Activated CD4-positive, CD25-positive, alpha-beta regulatory T cell treated with anti-CD3 and anti-CD28 coated beads, Interleukin-2, amount 50 U/mL, for 16 hours (primary cell): ENCODE results near the gene SEPTIN3.
"Not testable (repeated sequence)": the region's sequence is repeated elsewhere in the genome, so short reads cannot be mapped to it uniquely, and the experiment has no call there.

ENCODE experiments used
- DNase-seq: peaks from one replicate; pipeline ENCODE4 v3.0.0-alpha.2; 2020; ENCODE audit warnings: low read depth, low spot score

The SEPTIN3 gene

DNA sequence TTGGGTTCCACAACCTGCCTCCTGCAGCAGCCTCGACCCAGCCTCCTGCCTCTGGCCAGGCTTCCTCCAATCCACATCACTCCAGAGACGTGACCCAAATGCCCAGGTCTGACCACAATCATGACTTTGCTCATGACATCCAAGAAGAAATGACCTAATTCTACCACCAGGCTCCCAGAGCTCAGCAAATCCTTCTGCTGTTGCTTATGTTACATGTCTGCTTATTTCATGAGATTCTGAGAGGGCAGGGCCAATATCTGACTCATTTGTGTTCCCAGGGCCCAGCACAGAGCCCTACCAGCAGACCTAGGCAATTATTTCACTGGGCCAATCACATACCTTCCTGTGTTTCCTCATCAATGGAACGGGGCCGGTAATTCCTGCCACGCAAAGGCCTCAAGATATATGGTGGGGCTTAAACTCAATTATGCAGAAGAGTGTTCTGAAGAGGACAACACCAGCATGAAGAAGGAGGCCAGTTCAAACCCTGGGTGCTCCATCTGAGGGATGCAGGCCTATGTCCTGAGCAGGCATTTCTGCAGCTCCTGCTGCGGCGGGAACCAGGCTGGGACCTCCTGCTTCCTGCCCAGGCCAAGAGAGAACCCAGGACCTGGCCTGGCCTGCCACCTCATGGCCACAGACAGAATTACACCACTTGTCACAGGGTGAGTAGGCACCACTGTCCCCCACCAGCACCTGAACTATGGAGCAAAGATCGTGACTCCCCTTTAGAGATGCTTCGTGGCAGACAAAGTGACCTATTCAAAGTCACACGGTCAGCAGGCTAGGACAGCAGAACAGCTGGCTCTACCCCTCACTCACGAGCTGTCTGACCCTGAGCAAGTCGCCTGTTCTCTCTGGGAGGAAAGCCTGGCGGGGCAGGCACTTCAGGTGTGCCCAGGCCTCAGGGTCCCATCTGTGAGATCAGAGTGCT lies 28.1 kb upstream of the SEPTIN3 start:
- peak; percentile 66 for DNase-seq

DNA sequence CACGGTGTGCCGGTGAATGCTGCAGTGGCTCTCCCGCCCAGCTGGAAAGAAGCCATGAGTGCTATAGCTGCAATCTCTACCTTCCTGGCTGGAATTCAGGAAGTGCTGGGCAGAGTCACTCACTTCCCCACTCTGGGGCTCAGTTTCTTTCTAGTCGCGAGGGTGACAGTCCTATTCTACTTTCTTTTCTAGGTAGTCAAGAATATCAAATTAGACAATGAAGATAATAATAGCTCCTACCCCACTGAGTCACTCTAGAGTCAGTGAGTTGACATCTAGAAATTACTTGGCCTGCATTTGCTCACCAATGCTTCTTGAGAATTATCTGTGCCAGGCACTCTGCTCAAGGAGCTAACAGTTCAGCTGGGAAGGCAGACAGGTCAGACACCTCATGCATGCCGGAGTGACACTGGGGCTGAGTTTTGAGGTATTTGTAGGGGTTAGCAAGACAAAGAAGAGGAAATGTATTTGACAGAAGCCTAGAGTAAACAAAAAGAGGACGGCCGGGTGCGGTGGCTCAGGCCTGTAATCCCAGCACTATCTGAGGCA lies 25.5 kb upstream of the SEPTIN3 start:
- DNase-seq: no peak

DNA sequence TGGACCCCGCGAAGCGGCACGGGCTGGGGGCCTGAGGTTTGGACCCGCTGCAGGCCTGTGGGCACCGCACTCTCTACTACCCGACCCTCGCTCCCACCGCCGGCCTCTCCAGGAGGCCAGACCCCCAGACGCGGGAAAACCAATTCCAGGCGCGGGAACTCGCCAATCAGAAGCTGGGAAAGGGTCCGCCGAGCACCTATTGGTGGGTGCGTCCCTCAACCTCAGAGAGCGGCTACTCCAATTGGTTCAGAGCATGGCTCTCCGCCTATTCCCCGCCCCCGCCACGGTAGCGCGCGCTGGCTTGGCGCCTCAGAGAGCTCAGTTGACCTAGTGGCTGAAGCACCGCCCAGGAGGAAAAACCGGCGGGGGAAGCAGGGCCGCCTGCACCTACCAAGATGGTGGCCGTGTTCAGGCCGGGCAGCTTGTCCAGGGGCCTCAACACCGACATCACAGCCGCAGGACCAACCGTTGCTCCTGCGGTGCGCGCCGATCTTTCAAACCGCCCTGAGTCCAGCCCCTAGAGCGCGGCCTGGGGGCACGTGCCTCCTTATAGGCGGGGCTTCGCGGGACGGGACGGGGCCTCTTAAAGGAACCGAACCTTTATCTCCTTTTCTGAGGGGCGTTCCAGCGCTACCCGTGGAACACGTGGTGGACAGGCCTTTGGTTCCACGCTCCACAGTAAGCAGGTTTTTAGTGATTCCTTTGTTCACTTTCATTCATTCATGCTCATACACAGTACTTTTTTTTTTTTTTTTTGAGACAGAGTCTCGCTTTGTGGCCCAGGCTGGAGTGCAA lies 22.4 kb upstream of the SEPTIN3 start, which contains the start of gene CENPM:
CENPM (minus strand) TSS at position 524 of the 795 bp plus-strand sequence; CDS start at position 448, 76 bp downstream.
- peak; percentile 76 for DNase-seq

DNA sequence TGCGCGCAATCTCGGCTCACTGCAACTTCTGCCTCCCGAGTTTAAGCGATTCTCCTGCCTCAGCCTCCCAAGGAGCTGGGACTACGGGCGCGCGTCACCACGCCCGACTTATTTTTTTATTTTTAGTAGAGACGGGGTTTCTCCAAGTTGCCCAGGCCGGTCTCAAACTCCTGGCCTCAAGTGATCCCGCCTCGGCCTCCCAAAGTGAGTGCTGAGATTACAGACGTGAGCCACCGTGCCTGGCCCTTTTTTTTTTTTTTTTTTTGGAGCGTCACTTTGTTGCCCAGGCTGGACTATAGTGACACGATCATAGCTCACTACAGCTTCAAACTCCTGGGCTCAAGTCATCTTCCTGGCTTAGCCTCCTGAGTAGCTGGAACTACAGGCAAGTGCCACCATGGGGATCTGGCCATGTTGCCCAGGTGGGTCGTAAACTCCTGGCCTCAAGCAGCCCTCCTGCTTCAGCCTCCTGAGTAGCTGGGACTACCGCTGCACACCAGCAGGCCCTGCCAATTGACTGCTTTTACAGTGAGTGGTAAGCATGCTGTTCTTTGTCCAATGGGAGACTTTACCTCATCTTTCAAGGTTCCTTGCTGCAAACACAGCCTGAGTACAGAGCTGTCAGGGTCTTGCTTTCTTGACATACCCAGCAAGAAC lies 21.7 kb upstream of the SEPTIN3 start:
- no peak for DNase-seq

DNA sequence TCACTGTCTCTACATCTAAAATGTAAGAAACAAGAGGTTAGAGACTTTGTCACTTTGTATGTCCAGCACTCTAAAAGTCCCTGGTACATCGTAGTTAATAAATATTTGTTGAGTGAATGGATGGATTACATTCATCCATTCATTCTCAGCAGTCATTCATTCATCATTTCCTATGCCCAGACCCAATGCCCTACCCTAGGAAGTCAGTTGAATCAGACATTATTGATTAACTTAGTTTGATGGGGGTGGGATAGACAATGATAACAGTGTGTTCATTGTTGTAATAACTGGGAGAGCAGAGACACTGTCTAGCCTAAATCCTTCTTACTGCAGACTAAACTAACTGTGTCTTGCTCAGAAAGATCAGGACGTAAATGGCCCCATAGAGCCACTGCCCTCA lies 21.1 kb upstream of the SEPTIN3 start:
- DNase-seq: no peak

DNA sequence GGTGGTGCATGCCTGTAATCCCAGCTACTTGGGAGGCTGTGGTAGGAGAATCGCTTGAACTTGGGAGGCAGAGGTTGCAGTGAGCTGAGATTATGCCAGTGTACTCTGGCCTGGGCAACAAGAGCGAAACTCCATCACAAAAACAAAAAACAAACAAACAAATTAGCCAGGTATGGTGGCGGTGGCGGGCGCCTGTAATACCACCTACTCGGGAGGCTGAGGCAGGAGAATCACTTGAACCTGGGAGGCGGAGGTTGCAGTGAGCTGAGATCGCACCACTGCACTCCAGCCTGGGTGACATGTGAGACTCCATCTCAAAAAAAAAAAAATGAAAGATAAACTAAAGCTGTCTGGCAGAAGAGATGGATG lies 20.3 kb upstream of the SEPTIN3 start:
- not testable (repeated sequence) for DNase-seq

DNA sequence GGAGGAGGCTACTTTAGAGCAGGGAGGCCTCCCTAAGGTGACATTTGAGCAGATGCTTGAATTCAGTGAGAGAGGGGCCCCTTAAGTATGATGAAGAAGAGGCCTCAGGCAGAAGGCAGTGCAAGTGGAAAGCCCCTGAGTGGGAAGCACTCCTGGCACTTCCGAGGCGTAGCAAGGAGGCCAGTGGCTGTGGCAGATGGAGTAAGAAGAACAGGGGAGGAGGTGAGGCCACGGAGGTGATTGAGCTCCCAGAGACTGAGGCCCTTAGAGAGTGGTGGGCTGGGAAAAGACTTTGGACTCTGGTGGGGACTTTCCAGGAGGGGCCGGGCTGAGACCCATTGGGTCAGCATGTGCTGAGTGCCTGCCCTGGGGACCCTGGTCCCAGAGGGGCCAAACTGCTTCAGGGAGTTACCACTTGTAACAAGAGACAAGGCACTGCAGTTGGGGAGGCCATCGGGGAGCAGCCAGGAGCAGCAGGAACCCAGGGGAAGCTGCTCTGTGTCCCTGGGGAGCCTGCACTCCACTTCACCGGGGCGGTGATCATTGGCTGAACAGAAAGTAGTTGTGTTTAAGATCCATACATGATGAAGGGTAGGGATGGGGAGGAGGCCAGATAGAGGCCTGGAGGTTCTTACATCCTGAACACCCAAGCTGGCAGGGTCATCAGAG lies 19.8 kb upstream of the SEPTIN3 start:
- DNase-seq: no peak

DNA sequence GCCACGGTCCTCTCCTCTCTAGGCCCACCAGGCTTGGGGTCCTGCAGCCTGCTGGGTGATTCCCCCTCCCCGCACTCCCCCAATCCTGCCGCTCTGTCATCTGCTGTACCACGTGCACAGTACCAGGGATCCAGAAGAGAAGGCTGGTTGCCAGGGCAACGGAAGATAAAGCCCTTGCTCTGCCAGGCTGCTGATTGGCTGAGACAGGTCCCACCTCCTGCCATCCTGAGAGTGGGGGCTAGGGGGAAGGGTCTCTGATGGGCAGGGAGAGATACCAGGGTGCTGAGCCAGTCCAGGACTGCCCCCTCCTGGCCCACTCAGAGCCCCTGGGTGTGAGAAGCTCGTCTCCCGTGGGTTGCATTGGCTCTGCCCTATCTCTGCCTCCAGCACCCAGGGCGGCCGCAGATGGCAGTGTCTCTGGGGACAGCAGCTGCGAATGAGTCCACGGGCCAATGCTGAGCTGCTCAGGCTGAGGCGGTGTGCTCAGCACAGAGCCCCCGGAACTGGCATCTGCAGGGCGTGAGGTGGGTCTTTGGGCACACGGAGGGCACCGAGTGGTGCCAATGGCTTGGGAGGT lies 17.3 kb upstream of the SEPTIN3 start, which contains the start of gene SMIM45:
SMIM45 (plus strand) TSS at position 253 of the 577 bp plus-strand sequence.
- no peak for DNase-seq

DNA sequence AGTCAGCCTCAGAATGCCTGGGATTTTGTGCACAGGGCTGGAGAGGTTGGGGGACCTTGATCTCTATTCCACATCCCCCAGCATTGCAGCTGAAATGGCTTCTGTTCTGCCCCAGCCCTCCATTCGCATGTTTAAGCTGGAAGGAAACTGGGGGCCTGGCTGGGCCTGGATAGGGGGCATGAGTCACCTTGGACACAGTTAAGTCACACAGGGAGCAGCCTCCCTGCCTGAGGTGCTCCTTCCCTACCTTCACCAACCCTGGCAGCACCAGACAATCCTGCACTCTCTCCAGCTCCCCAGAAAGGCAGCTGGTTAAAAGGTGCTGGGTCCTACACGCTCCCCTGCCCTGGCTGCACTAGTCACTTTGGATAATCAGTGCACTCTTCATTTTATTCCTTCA lies 16.5 kb upstream of the SEPTIN3 start:
- no peak for DNase-seq

DNA sequence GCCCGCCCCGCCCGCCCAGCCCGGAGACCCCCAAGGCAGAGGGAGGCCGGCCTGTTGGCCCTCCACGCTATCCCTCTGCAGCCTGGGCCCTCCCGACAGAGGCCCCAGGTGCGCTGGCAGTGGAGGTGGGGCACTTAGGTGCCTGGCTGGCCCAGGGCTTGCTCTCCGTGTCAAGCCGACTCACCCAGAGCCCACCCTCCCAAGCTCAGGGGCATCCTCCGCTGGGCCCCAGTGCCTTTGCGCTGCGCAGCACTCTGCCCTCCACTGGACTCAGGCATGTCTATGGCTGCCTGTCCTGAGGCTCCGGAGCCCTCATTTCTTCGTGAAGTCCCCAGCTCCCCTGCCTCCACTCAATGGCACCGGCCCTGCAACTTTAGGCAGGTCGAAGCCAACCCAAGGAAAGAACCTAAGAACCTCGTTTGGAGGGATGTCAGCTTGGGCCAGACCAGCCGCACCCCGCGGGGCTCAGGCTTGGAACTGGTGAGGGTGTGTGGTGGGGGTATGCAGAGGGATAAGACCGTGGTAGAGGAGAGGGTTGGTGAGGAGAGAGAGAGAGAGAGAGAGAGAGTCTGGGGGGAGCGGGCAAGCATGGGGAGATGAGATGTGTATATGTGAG lies 11.2 kb upstream of the SEPTIN3 start:
- DNase-seq: no peak

DNA sequence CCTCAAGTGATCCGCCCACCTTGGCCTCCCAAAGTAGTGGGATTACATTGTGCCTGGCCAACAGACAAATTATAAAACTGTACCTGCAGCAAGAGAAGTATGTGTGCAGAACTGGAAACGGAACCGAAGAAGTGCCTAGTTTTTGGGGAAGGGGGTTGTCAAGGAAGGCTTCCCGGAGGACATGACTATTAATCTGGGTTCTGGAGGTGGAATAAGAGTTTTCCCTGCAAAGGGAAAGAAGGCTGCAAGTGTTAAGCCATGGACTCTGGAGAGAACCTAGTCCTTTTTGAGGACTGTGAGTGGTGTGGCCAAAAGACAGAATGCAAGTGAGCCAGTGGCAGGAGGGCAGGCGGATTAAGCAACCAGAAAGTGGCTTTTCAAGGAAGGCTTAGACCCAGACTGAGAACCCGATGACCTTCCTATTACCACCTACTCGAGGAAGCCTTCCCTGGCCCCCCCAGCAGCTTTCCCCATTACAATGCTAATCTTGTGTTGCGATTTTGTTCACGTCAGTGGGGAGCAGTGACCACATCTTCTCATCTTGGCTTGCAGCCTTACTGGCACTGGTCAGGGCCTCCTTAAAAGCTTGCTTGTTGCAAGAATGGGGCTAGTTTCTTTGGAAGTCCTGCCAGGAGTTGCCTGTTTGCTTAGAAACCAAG lies 5.7 kb upstream of the SEPTIN3 start:
- no peak for DNase-seq

DNA sequence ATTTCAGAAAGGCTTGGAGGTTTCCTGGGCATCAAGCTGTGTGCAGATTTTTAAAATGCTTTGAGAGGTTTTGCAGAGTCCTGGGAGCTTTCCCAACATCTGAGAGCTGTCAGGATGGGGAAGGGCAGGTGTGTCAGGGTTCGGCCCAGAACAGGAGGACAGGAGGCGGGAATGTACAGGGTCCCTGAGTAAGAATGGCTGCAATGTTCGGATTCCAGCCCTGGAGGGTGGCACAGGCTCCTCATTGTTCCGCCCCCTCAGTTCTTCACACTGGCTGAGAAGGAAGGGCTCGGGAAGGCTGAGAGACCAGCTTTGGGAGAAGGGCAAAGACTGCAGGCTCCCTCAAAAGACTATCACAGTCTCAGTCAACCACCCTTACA lies 5.1 kb upstream of the SEPTIN3 start:
- no peak for DNase-seq

DNA sequence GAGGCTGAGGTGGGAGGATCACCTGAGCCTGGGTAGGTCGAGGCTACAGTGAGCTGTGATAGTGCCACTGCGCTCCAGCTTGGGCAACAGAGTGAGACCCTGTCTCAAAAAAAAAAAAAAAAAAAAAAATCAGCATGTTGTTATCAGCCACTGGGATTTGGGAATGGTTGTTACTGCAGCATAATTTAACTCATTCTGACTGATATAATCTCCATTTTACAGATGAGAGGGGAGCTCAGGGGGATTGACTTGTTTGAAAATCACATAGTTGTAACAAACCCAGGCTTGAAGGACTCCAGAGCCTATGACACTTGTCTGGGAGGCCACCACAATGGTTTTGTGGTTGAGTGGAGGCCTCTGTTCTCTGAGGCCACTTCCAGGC lies 3.0 kb upstream of the SEPTIN3 start:
- DNase-seq: no peak

DNA sequence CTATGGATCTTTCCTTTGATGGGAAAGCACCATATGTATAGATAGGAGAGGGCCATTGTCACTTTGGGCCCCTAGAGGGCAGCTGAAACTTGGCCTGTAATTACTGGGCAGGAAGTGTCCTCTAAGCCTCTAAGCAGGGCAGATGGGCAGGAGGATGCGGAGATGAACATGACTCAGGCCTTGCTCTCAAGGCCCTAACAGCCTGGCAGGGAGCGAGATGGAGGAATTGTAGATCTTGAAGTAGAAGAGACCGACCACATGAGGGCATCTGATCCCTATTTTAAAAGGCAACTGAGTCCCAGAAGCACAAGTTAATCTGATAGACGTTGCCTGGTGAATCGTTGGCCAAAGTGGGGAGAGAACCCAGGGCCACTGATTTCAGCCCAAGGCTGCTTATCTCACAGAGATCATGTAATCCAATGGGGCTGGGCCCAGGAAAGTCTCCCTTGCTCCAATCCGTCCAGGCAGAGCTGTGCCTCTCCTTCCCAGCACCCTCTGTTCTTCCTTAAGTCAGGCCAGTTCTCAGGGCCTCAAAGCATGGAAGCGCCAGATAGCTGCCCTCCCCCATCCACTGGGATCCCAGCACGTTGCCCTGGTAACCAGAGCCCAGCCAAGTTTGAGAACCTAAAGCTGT lies 2.5 kb upstream of the SEPTIN3 start:
- DNase-seq: no peak

DNA sequence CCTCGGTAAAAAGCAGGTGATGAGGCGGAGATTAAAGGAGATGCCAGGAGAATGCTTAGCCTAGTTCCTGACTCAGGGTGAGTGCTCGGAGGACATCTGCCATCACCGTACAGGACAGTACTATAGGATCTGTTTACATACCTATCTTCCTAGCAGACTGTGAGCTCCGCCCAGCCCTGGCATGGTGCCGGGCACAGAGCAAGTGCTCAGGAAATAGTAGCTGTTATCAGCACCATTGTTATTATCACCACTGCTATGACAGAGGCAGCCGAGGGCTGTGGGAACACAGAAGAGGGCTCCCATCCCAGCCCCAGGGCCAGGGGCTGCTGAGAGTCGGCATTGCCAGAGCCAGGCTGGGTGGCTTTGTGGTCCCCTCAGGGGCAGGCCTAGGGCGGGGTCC lies 642 bp upstream of the SEPTIN3 start:
- no peak for DNase-seq

DNA sequence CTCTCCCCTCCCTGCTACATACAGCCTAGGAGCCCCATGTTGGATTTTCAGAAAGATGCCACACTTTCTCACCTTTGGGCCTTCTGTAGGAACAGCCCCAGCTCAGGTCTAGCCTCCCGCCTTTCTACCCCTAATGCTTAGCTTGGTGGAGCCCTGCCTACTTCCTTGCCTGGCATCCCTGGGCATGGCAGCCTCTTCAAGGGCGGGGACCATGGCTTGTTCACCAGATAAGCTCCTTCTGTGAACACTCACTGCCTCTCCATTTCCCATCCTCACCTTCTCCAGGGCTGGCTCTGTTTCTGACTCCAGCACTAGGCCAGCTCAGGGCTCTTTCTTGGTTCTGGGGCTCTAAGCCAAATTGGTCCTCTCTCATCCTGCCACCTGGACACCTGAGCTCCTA lies 1.4 kb downstream of the SEPTIN3 start:
- no peak for DNase-seq

DNA sequence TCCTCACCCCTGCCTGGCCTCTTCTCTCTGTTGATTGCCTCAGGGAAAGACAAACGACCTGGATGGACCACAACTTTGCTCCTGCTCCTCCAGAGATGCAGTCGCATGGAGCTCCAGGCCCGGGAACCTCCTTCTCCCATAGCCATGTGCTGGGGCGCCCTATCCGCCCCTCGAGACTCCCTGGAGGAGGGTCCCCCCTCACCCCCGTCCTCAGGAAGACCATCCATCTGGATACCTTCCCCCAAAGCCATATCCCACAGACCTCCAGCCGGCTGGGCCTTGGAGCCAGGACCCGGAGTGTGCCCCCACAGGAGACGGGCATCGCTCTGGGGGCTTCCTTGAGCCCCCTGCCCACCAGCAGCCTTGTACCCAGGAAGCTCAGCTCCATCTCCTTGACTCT lies 2.2 kb downstream of the SEPTIN3 start:
- no peak for DNase-seq

DNA sequence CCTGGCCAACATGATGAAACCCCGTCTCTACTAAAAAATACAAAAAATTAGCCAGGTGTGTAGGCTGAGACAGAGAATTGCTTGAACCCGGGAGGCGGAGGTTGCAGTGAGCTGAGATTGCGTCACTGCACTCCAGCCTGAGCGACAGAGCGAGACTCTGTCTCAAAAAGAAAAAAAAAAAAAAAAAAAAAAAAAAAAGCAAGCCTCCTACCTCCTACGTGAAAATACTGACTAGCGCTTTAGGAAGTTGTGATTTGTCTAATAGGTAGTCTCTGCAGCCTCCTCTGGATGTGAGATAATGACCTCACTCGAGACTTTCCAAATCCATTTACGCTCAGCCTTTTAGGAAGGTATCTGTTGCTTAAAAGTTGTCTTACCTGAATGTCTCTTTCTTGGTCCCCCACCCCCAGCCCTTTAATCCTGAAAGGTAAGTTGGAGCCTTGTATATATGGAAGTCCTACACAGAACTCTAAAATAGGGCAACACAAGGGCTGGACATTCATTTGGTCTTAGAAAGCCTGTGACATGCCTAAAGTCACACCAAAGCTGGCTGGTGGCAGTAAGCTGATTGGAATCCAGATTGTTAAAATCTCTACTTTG lies 5.5 kb downstream of the SEPTIN3 start:
- no peak for DNase-seq
